ENCODE results near the gene IRF1.

The IRF1 gene

DNA sequence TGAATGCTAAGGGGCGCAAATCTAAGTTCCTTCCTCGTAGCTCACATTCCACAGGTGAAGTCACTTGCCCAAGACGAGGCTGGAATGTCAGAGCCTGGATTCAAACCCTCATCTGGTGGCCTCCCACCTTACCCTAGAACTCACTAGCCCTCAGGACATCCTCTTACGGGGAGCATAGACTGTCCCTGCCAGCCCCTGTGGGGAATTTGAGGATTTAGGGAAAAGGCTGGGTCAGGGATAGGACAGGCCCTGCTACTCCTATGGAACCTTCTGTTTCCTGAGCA is 45.0 kb downstream of the IRF1 start:
- TF ChIP-seq TEAD4 (IDR thresholded peaks at IDR 0.05) (peak; percentile 81), EGR1 (IDR thresholded peaks at IDR 0.05) (no peak)

DNA sequence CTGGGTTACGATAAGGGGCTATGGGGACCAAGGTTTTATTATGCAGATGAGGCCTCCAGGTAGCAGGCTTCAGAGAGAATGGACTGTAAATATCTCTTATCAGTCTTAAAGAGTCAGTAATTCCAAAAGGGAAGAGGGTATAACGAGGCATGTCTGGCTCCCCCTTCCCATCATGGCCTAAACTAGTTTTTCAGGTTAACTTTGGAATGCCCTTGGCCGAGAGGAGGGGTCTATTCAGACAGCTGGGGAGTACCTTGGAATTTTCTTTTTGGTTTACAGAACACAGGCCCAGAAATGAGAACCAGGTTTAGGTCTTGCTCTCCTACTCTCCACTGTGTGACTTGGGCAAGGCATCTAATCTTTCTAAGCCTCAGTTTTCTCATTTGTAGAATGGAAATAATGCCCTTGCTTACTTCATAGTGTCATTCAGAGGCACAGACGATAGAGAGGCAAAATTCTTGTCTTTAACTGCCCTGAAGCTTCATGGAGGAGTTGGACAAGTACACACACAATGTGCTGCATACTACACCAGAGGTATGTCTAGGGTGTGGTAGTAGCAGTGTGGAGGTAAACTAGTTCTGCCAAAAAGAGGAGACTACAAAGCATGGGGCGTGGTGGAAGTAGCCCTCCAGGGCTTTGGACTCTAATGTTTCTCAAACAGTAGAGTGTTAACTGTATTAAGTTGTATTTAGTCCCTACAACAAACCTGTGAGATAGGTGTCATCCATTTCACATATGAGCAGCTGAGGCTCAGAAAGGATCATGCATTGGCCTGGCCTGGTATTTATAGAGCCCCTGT is 45.5 kb downstream of the IRF1 start:
- TF ChIP-seq, protein P1, sequence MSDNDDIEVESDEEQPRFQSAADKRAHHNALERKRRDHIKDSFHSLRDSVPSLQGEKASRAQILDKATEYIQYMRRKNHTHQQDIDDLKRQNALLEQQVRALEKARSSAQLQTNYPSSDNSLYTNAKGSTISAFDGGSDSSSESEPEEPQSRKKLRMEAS (IDR thresholded peaks at IDR 0.05), result peak; percentile 47; the same call in 1 of the 2 replicates
- TF ChIP-seq TCF12 (IDR thresholded peaks at IDR 0.05; ENCODE audit: low read depth) (peak; percentile 41), FOXM1 (IDR thresholded peaks at IDR 0.05; ENCODE audit: borderline replicate concordance, low read depth) (0 out of 2 replicates have a peak, but pooled peaks have one; percentile 39), RAD21 (IDR thresholded peaks at IDR 0.05; ENCODE audit: low read depth) (no peak)

DNA sequence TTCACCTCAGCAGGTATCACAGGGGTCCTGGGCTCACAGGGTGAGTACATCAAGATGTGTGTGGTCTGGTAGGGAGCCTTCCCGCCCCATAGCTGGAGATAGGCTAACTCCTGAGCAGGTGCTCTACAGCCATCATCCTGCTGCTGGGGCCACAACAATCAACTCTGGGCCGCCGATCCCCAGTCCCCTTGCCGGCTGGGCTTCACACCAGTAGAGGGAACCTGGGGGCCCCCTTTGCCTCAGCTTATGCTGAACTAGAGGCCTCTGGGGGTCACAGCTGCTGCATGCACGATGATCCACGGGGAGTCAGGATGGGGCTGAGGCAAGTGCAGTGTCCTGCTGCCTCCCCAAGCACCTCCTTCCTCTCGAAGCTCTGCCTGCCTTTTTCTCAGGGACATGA is 46.5 kb downstream of the IRF1 start:
- TF ChIP-seq, protein P2, sequence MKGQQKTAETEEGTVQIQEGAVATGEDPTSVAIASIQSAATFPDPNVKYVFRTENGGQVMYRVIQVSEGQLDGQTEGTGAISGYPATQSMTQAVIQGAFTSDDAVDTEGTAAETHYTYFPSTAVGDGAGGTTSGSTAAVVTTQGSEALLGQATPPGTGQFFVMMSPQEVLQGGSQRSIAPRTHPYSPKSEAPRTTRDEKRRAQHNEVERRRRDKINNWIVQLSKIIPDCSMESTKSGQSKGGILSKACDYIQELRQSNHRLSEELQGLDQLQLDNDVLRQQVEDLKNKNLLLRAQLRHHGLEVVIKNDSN (IDR thresholded peaks at IDR 0.05), result no peak
- no peak for TF ChIP-seq NFIC (IDR thresholded peaks at IDR 0.05)
- TF ChIP-seq, protein P1 (IDR thresholded peaks at IDR 0.05), result no peak
- no peak for TF ChIP-seq EP300 (IDR thresholded peaks at IDR 0.05; ENCODE audit: borderline replicate concordance)
- TF ChIP-seq CEBPB (IDR thresholded peaks at IDR 0.05), result no peak
- TF ChIP-seq FOXM1 (IDR thresholded peaks at IDR 0.05; ENCODE audit: borderline replicate concordance, low read depth), result no peak
- TF ChIP-seq, protein P3, sequence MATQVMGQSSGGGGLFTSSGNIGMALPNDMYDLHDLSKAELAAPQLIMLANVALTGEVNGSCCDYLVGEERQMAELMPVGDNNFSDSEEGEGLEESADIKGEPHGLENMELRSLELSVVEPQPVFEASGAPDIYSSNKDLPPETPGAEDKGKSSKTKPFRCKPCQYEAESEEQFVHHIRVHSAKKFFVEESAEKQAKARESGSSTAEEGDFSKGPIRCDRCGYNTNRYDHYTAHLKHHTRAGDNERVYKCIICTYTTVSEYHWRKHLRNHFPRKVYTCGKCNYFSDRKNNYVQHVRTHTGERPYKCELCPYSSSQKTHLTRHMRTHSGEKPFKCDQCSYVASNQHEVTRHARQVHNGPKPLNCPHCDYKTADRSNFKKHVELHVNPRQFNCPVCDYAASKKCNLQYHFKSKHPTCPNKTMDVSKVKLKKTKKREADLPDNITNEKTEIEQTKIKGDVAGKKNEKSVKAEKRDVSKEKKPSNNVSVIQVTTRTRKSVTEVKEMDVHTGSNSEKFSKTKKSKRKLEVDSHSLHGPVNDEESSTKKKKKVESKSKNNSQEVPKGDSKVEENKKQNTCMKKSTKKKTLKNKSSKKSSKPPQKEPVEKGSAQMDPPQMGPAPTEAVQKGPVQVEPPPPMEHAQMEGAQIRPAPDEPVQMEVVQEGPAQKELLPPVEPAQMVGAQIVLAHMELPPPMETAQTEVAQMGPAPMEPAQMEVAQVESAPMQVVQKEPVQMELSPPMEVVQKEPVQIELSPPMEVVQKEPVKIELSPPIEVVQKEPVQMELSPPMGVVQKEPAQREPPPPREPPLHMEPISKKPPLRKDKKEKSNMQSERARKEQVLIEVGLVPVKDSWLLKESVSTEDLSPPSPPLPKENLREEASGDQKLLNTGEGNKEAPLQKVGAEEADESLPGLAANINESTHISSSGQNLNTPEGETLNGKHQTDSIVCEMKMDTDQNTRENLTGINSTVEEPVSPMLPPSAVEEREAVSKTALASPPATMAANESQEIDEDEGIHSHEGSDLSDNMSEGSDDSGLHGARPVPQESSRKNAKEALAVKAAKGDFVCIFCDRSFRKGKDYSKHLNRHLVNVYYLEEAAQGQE (IDR thresholded peaks at IDR 0.05; ENCODE audit: low read depth), result no peak
- no peak for TF ChIP-seq TCF12 (IDR thresholded peaks at IDR 0.05; ENCODE audit: low read depth)
- no peak for TF ChIP-seq TAF1 (IDR thresholded peaks at IDR 0.05; ENCODE audit: low read depth)
- no peak for TF ChIP-seq CREB1 (IDR thresholded peaks at IDR 0.05; ENCODE audit: low read depth)
- TF ChIP-seq EGR1 (IDR thresholded peaks at IDR 0.05), result no peak
- TF ChIP-seq ZBTB7A (IDR thresholded peaks at IDR 0.05; ENCODE audit: low read depth), result no peak
- no peak for TF ChIP-seq RAD21 (IDR thresholded peaks at IDR 0.05; ENCODE audit: low read depth)
- no peak for TF ChIP-seq TEAD4 (IDR thresholded peaks at IDR 0.05)
- no peak for TF ChIP-seq YY1 (IDR thresholded peaks at IDR 0.05; ENCODE audit: low read depth)

DNA sequence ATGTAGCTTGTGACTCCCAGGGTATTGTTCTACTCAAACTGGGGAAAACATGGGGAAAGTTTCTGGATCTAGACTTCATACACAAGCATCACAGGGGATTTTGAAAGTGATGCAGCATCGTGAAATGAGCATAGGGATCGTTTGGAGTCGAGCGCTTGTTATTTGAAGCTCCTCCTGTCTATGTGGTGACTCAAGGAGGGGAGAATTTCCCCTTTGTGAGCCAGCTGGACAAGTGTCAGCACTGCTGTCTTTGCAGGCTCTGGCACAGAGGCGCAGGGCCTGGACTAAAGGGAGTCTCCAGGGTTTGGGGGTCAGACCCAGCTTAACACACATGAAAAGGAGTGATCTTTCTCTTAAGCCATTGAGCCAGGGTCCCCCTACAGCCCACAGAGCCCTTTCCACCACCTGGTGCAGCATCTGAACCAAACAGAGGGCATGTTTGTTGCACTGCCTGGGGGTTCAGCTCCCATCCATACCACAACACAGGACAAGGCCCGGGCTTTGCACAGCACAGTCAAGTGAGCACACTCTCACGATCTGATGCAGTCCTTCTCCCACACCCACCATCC is 51.0 kb downstream of the IRF1 start:
- TF ChIP-seq, protein P3 (IDR thresholded peaks at IDR 0.05; ENCODE audit: low read depth), result no peak

DNA sequence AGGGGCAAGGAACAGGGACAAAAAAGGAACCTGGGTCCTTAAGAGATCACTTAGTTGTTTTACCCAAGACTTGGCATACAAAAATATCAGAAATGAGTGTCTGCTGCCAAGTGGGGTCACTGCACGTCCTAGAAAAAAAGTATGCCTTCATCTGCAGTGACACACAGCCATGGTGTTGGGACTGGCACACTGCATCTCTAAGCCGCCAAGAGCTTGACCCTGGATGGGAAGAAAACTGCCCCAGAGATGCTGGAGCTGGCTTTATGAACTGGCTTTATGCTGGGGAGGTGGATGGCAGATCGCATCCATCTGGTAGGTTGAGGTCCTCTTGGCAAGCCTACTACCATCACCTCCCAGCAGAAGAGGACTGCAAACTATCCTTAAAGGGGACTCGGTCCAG is 51.7 kb downstream of the IRF1 start:
- TF ChIP-seq CEBPB (IDR thresholded peaks at IDR 0.05) (no peak), RAD21 (IDR thresholded peaks at IDR 0.05; ENCODE audit: low read depth) (no peak), TCF12 (IDR thresholded peaks at IDR 0.05; ENCODE audit: low read depth) (no peak), TEAD4 (IDR thresholded peaks at IDR 0.05) (no peak)

DNA sequence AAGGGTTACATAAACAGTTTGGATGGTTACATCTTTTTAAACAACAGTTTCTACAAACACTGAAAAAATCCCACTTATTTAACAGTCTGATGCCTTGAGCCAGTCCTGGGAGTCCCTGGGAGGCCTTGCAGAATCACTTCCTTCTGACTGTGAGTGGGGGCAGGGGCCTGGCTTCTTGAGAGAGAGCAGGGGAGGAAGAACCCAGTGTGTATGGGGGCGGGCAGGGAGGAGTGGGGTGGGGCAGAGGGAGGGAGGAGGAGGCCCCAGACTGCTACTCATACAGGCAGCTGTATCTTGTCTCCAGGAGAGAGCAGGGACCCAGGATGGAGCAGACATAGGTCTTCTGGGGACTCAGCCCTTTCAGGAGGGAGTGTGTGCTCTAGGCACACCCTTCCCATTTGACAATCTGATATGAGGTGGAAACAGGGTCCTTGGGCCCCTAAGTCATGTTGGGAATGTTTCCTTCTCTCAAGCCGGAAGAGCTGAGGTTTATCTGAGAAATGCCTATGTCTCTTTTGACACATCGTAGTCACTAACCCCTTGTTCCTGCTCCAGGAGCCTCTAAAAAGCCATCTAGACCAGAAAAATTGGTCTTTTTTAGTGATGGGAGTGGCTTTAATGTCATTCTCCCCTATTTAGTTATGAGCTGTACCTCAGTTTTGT is 52.8 kb downstream of the IRF1 start:
- no peak for TF ChIP-seq TCF12 (IDR thresholded peaks at IDR 0.05; ENCODE audit: low read depth)

DNA sequence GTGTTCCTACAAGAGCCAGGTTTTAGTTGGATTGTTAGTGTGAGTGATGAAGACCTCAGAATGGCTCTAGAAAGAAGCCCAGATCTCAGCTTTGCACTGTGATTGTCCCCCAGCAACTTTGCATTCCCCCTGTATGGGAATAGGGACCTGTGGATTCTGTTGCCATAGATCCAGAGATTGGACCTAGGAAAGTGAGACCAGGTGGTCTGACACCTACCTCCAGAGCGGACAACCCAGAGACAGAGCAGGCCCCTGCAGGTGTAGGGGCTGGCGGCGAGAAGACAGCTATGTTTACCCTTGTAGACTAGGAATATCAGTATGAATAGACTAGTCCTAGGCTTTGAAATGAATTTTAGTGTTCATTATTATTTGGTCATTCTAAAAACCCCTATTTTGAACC is 53.6 kb downstream of the IRF1 start:
- TF ChIP-seq YY1 (IDR thresholded peaks at IDR 0.05; ENCODE audit: low read depth), result no peak
- TF ChIP-seq CREB1 (IDR thresholded peaks at IDR 0.05; ENCODE audit: low read depth), result no peak
- TF ChIP-seq TCF12 (IDR thresholded peaks at IDR 0.05; ENCODE audit: low read depth), result no peak
- no peak for TF ChIP-seq FOXM1 (IDR thresholded peaks at IDR 0.05; ENCODE audit: borderline replicate concordance, low read depth)
- TF ChIP-seq, protein P1 (IDR thresholded peaks at IDR 0.05), result no peak
- no peak for TF ChIP-seq EGR1 (IDR thresholded peaks at IDR 0.05)
